NCI-H1930 (cell line): ENCODE data around the gene NEK7.
A peak's percentile ranks its signal among the peaks of the same experiment; 100 is the strongest.
"Not testable (repeated sequence)": the region's sequence is repeated elsewhere in the genome, so short reads cannot be mapped to it uniquely, and the experiment has no call there.

Source experiments
- DNase-seq, 2 experiments: peaks; one replicate each; lab custom pipeline; 2025; lab: John Stamatoyannopoulos, UW

NEK7 gene

DNA sequence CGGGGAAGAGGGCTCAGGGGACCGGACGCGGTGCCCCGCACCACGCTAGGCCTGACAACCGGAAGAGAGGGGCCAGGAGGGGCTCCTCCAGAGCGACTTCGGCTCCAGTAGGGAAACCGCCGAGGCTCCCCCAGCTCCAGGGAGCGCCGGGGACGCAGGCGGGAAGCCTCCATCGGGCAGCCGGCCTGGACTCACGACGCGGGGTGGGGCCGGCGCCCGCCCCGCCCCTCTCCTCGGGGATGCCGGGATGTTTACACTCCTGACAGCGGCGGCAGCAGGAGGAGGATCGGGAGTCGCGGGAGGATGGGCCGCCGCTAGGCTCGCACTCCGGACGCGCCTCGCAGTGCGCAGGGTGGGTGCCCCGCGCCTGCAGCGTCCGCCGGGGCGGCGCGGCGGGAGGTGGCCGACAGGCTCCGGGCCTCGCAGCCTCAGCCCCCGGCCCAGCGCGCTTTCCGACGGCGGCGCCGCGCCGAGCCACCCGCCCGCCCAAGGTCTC, at the start of gene NEK7:
Gene NEK7 (plus strand): TSS at position 254 of the 496 bp plus-strand sequence. CDS start 75,583 bp downstream, outside the sequence.
- peak; percentile 76 to 86 for DNase-seq

- DNase-seq, result no peak
These were observed 49.7 kb upstream of the NEK7 start for GRCh38 chr1:198107091-198107501.

DNA sequence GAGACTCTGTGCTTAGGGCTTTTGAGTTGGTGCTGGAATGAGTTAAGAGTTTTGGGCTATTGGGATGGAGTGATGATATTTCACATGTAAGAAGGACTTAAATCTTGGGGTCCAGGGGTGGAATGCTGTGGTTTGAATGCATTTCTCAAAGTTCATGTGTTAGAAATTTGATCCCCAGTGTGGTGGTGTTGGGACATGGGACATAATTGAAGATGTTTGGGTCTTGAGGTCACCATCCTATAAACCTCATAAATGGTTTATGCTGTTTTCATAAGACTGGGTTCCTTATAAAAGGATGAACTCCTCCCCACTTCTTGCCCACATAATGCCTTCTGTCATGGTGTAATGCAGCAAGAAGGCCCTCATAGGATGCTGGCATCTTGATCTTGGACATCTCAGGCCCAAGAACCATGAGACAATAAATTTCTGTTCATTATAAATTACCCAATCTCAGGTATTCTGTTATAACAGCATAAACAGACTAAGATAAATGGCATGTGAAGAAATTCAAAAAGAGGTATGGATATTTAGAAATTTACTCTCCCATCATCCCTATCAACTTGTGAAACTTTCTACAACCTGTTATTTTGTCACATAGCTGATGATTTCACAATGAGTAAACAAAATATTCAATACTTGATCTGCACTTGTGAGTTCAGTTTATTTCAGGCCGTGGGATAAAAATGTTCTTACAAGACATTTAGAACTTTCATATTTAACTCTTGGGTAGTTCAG, 48.0 kb upstream of the NEK7 start:
- DNase-seq, result no peak

GRCh38 chr1:198109371-198109715, 47.5 kb upstream of the NEK7 start:
- DNase-seq, result no peak

- DNase-seq, result no peak
These were observed 43.5 kb upstream of the NEK7 start for GRCh38 chr1:198113342-198113750.

GRCh38 chr1:198116069-198116468, 40.7 kb upstream of the NEK7 start:
- DNase-seq, result no peak

DNA sequence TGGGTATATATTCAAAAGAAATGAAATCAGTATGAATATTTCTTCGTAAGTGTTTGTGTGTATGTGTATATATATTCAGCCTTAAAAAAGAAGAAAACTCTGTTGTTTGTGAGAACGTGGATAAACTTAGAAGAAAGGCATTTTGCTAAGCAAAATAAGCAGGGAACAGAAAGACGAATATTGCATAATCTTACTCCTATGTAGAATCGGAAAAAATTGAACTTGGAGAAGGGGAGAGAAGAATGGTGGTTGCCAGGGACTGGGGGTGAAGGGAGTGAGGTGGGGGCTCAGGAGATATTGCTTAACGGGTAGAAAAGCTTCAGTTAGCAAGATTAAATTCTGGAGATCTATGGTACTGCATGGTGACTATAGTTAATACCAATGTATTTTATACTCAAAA, 40.3 kb upstream of the NEK7 start:
- DNase-seq, result no peak

DNA sequence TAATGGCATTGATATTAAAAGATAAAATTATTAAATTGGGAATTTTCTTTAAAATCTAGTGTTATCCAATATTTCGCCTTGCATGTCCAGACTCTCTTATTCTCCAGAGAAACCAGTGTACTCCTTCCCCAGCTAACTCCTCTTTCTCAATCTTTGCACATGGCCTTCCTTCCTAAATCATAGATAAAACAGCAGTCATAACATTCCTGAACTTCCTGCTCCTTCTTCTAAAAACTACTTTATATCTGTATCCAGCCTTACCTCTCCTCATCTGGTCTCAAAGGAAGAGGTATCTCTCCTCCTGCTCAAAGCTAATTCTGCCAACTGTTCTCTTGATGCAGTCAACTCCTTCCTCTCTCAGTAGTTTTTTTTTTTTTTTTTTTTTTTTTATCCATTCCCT, 39.5 kb upstream of the NEK7 start:
- DNase-seq, result no peak

DNA sequence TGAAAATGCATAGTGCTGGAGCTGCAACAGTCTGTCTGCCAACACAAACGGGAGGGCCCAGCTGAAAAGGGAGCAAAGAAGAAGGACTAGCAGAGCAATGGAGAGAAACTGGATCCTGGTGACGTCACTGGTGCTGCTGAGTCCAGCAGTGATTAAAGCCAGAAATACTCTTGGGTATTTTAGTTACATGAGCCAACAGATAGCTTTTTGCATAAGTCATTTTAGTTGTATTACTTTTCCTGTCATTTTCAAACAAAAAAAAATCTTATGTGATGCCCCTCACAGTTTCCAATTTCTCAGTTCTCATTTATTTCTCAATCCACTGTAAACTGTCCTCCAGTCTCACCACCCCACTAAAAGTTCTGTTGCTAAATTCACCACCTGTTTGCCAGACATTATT, 38.7 kb upstream of the NEK7 start:
- no peak for DNase-seq

- no peak for DNase-seq
These were observed 36.9 kb upstream of the NEK7 start for GRCh38 chr1:198119906-198120305.

- DNase-seq, result no peak
These were observed 35.6 kb upstream of the NEK7 start for GRCh38 chr1:198121056-198121826.

DNA sequence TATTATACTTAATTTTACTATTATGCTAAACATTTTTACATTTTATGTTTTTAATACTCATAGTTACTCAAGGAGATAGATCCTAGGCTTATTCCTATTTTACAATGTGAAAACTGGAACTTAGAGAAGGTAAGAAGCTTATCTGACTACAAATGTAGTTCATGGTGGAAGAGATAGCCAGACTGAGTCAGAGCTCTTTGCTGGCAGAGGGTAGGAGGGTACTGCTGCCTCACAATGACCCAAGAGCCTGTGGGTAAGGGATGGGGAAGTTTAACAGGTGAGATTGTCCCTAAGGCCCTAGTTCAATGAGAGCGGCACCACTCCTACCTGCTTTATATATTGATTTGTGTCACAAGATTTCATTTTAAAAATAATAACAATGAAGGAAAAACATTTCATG, 34.1 kb upstream of the NEK7 start:
- no peak for DNase-seq

DNA sequence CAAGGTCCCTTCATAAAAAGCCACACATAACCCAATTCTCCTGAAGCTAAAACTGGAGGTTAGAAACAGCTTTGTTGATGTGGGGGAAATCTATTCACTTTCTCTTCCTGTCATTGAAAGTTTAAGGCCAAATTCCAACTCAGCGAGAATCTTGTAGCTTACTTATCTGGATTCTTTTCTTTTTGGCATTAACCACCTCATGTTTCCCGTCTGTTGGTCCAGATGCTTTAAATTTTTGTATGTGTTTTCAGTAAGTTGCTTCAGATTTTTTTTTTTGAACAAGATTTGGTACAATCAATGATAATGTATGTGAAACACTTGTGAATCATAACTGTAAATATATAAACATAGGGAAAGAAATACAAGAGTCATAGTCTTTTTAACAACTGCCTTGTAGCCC, 33.7 kb upstream of the NEK7 start:
- no peak for DNase-seq

GRCh38 chr1:198124673-198125072, 32.1 kb upstream of the NEK7 start:
- DNase-seq, result no peak

DNA sequence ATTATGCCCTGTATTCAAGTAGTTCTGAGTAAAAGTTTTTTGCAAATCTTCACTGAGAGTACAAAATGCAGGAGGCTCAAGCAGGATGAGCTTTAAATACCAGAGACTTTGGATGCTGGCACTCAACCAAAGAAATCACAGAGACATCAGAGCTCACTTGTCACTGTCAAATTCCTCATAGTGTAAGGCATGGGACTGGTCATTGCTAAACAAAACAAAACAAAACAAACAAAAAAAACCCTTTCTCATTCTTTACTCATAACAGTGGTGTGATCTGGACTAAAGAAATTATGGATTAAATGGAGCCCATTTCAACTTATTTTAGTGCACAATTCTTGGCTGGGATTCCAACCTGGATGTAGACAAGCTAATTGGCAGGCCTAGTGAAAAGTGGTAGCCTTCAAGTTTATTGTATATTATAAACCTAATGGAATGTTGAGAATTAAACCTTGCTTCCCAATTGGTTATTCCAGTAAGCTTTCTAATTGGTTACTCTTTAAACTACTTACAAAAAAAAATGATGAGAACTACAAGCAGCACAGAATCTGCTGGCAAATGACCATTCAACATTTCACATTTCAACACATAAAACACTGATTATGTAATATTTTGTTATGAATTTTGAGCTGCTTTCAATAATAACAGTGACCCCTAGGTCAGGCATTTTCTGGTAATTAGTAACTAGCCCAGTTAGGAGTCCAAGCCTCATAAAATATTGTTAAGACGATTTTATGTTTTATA, 30.6 kb upstream of the NEK7 start:
- no peak for DNase-seq

DNA sequence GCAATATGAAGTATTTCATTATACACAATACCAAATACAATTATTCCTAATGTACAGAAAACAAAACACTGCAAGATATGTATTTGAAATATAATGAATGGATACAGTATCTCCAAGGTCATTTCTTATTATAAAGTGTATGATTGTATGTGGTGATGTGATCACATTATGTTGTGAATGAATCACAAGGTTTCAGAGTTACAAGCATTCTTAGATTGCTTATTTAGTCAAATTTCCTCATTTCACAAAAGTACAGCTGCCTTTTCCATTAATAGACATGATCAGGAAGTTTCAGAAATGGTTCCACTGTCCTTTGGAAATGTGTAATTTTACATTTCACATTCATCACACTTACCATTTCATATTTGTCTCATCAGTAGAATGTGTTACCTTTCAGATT, 28.3 kb upstream of the NEK7 start:
- DNase-seq, result no peak

DNA sequence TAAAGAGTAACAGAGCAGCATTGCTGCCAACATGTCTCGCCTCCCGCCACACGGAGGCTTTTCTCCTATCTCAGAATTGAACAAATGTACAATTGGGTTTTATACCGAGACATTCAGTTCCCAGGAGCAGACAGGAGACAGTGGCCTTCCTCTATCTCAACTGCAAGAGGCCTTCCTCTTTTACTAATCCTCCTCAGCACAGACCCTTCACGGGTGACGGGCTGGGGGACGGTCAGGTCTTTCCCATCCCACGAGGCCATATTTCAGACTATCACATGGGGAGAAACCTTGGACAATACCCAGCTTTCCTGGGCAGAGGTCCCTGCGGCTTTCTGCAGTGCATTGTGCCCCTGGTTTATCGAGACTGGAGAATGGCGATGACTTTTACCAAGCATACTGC, 26.7 kb upstream of the NEK7 start:
- DNase-seq, result not testable (repeated sequence)

- DNase-seq, result no peak
These were observed 24.6 kb upstream of the NEK7 start for GRCh38 chr1:198132060-198132781.

DNA sequence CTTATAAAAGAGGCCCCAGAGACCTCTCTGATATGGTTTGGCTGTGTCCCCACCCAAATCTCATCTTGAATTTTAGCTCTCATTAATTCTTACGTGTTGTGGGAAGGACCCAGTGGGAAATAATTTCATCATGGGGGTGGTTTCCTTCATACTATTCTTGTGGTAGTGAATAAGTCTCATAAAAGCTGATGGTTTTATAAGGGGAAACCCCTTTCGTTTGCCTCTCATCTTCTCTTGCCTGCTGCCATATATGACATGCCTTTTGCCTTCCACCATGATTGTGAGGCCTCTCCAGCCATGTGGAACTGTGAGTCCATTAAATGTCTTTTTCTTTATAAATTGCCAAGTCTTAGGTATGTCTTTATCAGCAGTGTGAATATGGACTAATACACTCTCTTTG, 22.5 kb upstream of the NEK7 start:
- DNase-seq, result no peak

DNA sequence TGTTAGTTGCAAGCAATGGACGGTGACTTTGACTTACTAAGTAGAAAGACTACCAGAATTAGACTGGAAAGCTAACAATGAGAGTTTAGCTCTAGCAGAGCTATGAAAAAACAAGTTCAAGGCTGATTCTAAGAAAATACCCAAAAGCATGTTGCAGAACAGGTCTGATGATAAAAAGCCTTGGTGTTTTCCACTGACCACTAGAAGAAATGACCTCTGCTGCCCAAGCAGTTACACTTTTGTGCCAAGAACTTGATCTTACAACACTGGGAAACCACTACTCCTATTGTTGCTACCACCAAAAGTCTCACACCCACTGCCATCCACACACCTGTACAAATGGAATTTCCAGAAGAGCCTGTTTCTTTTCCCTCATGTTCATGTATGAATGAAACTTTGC, 21.4 kb upstream of the NEK7 start:
- no peak for DNase-seq

DNA sequence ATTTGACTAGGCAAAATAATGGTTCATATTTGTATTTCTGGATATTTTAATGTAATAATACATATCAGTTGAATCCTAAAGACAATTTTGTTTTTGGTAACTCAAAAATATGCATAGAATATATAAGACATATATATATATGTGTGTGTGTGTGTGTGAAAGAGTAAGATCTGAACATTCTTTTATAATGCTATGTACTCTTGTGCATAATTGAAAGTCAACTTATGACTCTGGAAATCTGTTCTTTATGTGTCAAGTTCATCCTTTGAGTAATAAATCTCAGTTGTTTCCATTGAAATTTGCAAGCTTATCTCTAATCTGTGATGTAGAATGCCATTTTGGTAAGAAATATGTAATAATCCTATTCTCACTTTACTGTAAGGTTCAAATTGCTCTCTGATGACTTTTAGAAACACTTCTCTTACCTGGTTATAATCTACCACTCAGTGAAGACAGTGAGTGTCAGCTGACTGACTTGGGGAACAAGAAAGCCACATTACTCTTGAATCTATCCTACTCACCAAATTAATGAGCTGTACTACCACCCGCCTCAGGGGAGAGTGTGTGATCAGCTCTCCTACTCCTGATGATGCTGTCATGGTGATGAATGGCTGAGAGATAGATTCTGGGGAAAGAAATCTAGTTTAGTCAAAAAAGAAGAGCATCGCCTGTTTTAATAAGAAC, 15.0 kb upstream of the NEK7 start:
- no peak for DNase-seq

DNA sequence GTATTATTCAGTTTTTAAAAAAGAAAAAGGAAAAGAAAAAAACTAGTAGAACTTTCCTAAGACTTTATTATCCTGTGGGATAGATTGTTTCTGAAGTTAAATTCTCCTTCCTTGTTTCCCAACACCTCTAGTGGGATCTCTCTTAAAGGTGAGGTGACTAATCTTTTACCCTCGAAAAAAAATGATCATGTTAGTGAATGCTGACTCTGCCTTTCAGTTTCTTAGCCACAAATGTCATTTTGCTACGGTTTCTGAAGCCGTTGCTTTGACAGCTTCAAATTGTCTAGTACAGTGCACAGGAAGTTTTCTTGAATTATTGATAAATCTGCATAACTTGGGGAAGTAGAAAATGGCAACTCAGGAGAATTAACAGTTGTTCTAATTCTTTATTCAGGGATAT, 13.0 kb upstream of the NEK7 start:
- no peak for DNase-seq
